Endothelial cell of umbilical vein (primary cell): Measurements from ENCODE around the gene RNH1.

Experiments
- CTCF ChIP-seq, 2 donors: IDR thresholded peaks; 1 replicate in 1 of 2; 2 replicates in 1 of 2; pipeline ENCODE4 v1.5.1; 2011; ENCODE audit warnings: low read length in 2 of 2, mild to moderate bottlenecking in 2 of 2, moderate library complexity in 2 of 2, control low read depth in 1 of 2, inconsistent platforms in 1 of 2, low read depth in 1 of 2; ENCODE audit not compliant: insufficient read depth in 1 of 2; ENCODE audit errors: extremely low read depth in 1 of 2
- EZH2 ChIP-seq: IDR thresholded peaks from 2 replicates; pipeline ENCODE4 v1.6.1; 2012; ENCODE audit warnings: borderline replicate concordance, low read depth, mild to moderate bottlenecking, moderate library complexity, low read length, inconsistent platforms; ENCODE audit not compliant: severe bottlenecking
- GATA2 ChIP-seq: IDR thresholded peaks from 2 replicates; pipeline ENCODE4 v1.7.0; 2011; ENCODE audit warnings: low read depth, mild to moderate bottlenecking, moderate library complexity, mixed read lengths, low read length; ENCODE audit not compliant: insufficient read length, insufficient read depth
- MAX ChIP-seq: IDR thresholded peaks from 2 replicates; pipeline ENCODE4 v1.6.1; 2011; ENCODE audit not compliant: insufficient read depth, insufficient read length
- MYC ChIP-seq: IDR thresholded peaks from one replicate; pipeline ENCODE4 v1.6.1; 2011; ENCODE audit warnings: mild to moderate bottlenecking, low read depth, low read length
- POLR2A ChIP-seq: IDR thresholded peaks from 2 replicates; pipeline ENCODE4 v1.6.1; 2012; ENCODE audit warnings: low read depth, mild to moderate bottlenecking, control low read depth, low read length
- POLR2AphosphoS5 ChIP-seq: IDR thresholded peaks from 2 replicates; pipeline ENCODE4 v1.6.1; 2012; ENCODE audit warnings: low read depth, mild to moderate bottlenecking, control low read depth, low read length, moderate library complexity; ENCODE audit not compliant: insufficient read depth

GRCh38 chr11:498297-499181 is 8.5 kb downstream of the RNH1 start:
- TF ChIP-seq POLR2A, result no peak
- no peak for TF ChIP-seq CTCF (IDR thresholded peaks at IDR 0.05; ENCODE audit: extremely low read depth in 1 of 2, insufficient read depth in 1 of 2, low read depth in 1 of 2, low read length in 2 of 2)
- no peak for TF ChIP-seq POLR2AphosphoS5
- no peak for TF ChIP-seq MAX
- no peak for TF ChIP-seq EZH2
- no peak for TF ChIP-seq MYC
- TF ChIP-seq GATA2, result no peak
